LNCaP clone FGC (cell line): ENCODE data around the gene XRCC1.
"Not testable (repeated sequence)": the region's sequence is repeated elsewhere in the genome, so short reads cannot be mapped to it uniquely, and the experiment has no call there.

Source experiments
- DNase-seq: peaks from one replicate; pipeline ENCODE4 v3.0.0-alpha.2; 2011; ENCODE audit warnings: low read depth
- H3K4me3 ChIP-seq: 2 replicates; pipeline ENCODE4 v1.5.1; 2011; ENCODE audit warnings: mild to moderate bottlenecking, low read depth, low read length, control low read depth
- CTCF ChIP-seq: IDR thresholded peaks from 2 replicates; pipeline ENCODE4 v1.5.1; 2012; ENCODE audit warnings: mild to moderate bottlenecking; ENCODE audit not compliant: control insufficient read depth, insufficient read depth; ENCODE audit errors: extremely low read depth

The XRCC1 gene

GRCh38 chr19:43594081-43594697 is 18.9 kb upstream of the XRCC1 start:
- no peak for DNase-seq
- peak overlapping the region; percentile 91 for H3K4me3 ChIP-seq
- TF ChIP-seq CTCF: no peak

DNA sequence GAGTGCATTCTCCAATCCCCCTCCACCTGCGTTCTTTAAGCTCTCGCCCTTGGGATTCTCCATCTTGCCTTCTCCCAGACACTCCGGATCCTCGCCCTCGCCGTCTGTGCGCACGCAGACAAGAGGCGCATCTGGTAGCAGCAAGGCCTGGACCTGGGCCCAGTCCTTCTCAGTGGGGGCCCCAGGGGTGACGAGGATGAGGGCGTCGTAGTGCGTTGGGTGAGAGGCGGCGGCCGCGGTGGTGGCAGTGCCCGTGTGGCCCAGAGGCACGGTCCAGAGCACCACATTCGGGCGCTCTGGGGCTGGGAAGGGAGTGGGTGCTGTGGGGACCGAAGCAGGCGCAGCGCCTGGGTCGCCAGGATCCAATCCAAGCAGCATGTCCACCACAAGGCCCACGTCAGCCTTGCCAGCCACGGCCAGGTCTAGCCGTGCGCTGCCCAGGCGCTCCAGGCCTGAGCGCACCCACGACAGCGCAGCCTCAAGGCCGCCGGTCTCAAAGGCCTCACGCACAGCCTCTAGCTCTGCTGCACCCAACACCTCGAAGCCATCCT is 17.5 kb upstream of the XRCC1 start:
- no peak overlapping the region for H3K4me3 ChIP-seq
- TF ChIP-seq CTCF: no peak
- DNase-seq: no peak

GRCh38 chr19:43591904-43592772 is 16.8 kb upstream of the XRCC1 start:
- no peak overlapping the region for H3K4me3 ChIP-seq
- TF ChIP-seq CTCF: no peak
- DNase-seq: no peak

DNA sequence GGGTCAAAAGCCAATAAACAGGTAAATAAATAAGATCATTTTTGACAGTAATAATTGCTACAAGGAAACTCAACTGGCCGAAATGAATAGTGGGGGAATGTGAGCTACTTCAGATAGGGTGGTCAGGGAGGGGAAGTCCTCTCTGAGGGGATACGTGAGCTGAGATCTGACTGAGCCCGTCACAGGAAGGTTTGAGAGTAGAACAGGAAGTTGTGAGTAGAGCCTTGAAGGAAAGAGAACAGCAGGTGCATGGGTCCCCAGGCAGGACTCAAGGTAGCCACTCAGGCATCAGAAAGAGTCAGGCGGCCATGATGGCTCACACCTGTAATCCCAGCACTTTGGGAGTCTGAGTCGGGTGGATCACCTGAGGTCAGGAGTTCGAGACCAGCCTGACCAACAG is 14.4 kb upstream of the XRCC1 start:
- no peak for TF ChIP-seq CTCF
- H3K4me3 ChIP-seq: no peak overlapping the region
- DNase-seq: no peak

- no peak for TF ChIP-seq CTCF
- H3K4me3 ChIP-seq: no peak overlapping the region
- no peak for DNase-seq
These were observed 13.9 kb upstream of the XRCC1 start for GRCh38 chr19:43589277-43589676.

DNA sequence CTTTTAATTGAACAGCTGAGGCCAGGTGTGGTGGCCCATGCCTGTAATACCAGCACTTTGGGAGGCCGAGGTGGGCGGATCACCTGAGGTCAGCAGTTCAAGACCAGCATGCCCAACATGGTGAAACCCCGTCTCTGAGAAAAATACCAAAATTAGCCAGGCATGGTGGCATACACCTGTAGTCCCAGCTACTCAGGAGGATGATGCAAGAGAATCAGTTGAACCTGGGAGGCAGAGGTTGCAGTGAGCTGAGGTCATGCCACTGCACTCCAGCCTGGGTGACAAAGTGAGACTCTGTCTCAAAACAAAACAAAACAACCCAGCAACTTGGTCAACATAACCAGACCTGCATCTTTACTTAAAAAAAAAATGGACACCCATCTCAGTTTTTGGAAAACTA is 11.7 kb upstream of the XRCC1 start:
- DNase-seq, H3K4me3 ChIP-seq: not testable (repeated sequence)

DNA sequence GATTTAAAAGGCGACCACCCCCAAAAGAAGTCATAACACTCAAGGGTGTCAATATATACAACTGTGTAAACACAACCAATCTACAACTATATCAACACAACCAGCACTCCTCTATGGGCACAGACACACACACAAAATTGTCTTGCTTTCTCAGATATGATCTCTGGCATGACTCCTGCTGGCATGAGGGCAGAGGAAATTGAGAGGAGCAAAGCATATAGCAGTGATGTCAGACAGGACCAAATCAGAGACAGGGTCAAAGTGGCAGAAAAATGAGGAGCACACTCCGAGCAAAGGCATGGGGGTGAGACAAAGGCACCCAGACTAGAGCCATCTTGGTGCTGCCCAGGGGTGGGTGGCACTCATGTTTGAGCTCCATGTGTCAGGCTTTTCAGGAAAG is 11.0 kb upstream of the XRCC1 start:
- no peak for TF ChIP-seq CTCF
- no peak overlapping the region for H3K4me3 ChIP-seq
- peak; percentile 47 for DNase-seq
